AG04449 (cell line): ENCODE data around the gene RBP3.

Experiments used
- CTCF ChIA-PET: fragments of 350-600 bp; formaldehyde crosslinking; extraction: SDS; loops from one replicate; lab custom pipeline; 2021; ENCODE audit warnings: antibody characterized with exemption; lab: Yijun Ruan, JAX
- POLR2A ChIA-PET: fragments of 400-600, 350-600 bp; formaldehyde crosslinking; extraction: SDS; loops from one replicate; lab custom pipeline; 2020; ENCODE audit warnings: antibody characterized with exemption, inconsistent platforms; lab: Yijun Ruan, JAX
- DNase-seq: peaks from one replicate; pipeline ENCODE4 v3.0.0-alpha.2; 2010; ENCODE audit warnings: low read depth, low spot score
- H3K4me3 ChIP-seq: 2 replicates; pipeline ENCODE4 v1.5.1; 2011; ENCODE audit warnings: low read depth, mild to moderate bottlenecking, control low read depth, low read length
- CTCF ChIP-seq: IDR thresholded peaks from one replicate; pipeline ENCODE4 v1.5.1; 2011; ENCODE audit warnings: mild to moderate bottlenecking, moderate library complexity, low read length, control low read depth, inconsistent platforms; ENCODE audit not compliant: insufficient read depth; ENCODE audit errors: missing control alignments

RBP3 gene

GRCh38 chr10:47303866-47304265, 44.3 kb upstream of the RBP3 start:
- CTCF ChIA-PET: interaction anchor here (3.1 to 3.6 kb wide), 2 partner anchors 9 to 256 kb away, joined by 18 to 19 read pairs; no protein-coding TSS in a partner anchor
- POLR2A ChIA-PET: no interaction called here
- TF ChIP-seq CTCF: no peak
- H3K4me3 ChIP-seq: no peak overlapping the region
- DNase-seq: no peak

- no peak overlapping the region for H3K4me3 ChIP-seq
- ChIA-PET CTCF (interaction anchor here (0.9 to 4.7 kb wide), 5 partner anchors 11 to 313 kb away, joined by 4 to 26 read pairs (median 7); no protein-coding TSS in a partner anchor), POLR2A (no interaction called here)
- DNase-seq: no peak
- TF ChIP-seq CTCF: no peak
Observed at GRCh38 chr10:47305566-47305965, 42.6 kb upstream of the RBP3 start.

GRCh38 chr10:47306387-47307210, 41.6 kb upstream of the RBP3 start:
- TF ChIP-seq CTCF: no peak
- DNase-seq: no peak
- ChIA-PET CTCF (interaction anchor here (1.1 to 4.7 kb wide), 5 partner anchors 10 to 312 kb away, joined by 5 to 26 read pairs (median 7); no protein-coding TSS in a partner anchor), POLR2A (no interaction called here)
- H3K4me3 ChIP-seq: no peak overlapping the region

DNA sequence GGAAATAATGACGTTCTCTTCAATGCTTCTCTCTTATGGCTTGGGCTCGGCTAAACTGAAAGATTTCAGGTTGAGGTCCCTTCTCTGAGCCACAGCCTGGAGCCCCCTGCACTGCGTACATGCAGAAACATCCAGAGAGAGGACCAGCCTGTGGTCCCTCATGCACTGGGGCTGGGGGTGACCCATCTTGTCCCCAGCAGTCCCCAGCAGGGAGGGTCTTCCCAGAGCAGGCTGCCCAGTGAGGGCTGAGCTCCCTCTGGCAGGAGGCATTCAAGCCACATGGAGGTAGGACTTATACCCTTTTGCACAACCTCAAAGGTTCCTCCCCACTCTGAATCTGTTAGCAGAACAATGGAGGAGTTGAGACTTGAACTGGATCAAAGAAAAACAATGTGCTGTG, 40.8 kb upstream of the RBP3 start:
- POLR2A ChIA-PET: no interaction called here
- H3K4me3 ChIP-seq: no peak overlapping the region
- CTCF ChIA-PET: interaction anchor here (1.5 to 4.7 kb wide), 3 partner anchors 259 to 313 kb away, joined by 7 to 26 read pairs (median 18); no protein-coding TSS in a partner anchor
- no peak for TF ChIP-seq CTCF
- no peak for DNase-seq

- POLR2A ChIA-PET: no interaction called here
- CTCF ChIA-PET: interaction anchor here (4.7 to 9.0 kb wide), 2 partner anchors 261 to 283 kb away, joined by 26 to 291 read pairs; no protein-coding TSS in a partner anchor
- no peak for TF ChIP-seq CTCF
- H3K4me3 ChIP-seq: no peak overlapping the region
- DNase-seq: no peak
Observed at GRCh38 chr10:47308775-47309174, 39.4 kb upstream of the RBP3 start.

GRCh38 chr10:47309408-47310089, 38.6 kb upstream of the RBP3 start:
- H3K4me3 ChIP-seq: no peak overlapping the region
- TF ChIP-seq CTCF: peak; percentile 8
- ChIA-PET CTCF (interaction anchor here (4.7 to 9.0 kb wide), 4 partner anchors 261 to 315 kb away, joined by 26 to 291 read pairs (median 90); no protein-coding TSS in a partner anchor), POLR2A (no interaction called here)
- no peak for DNase-seq
